NCI-H524 treated with DMSO at 0.1 percent for 48 hours (cell line): Measurements from ENCODE around the gene CHAF1A.

Source experiments
- DNase-seq: peaks from one replicate; lab custom pipeline; 2025; lab: John Stamatoyannopoulos, UW

Gene CHAF1A

GRCh38 chr19:4456843-4457653, 54.6 kb downstream of the CHAF1A start:
- peak; percentile 51 for DNase-seq

- DNase-seq = peak; percentile 89
These were observed 55.4 kb downstream of the CHAF1A start, which contains the start of gene UBXN6 for GRCh38 chr19:4457654-4458395. Gene UBXN6, minus strand, starts transcription at chr19:4457794. Its CDS starts 97 bp downstream, at chr19:4457697.

GRCh38 chr19:4464815-4465581, 62.6 kb downstream of the CHAF1A start:
- DNase-seq = no peak

GRCh38 chr19:4467835-4468234, 65.4 kb downstream of the CHAF1A start:
- DNase-seq = no peak

GRCh38 chr19:4471403-4472173, 69.1 kb downstream of the CHAF1A start:
- DNase-seq = peak; percentile 100

- no peak for DNase-seq
These were observed 69.9 kb downstream of the CHAF1A start, which contains the start of gene HDGFL2 for GRCh38 chr19:4472174-4472974. Gene HDGFL2, plus strand, starts transcription at chr19:4472297. Its CDS starts 54 bp downstream, at chr19:4472351.

GRCh38 chr19:4473011-4473762, 70.7 kb downstream of the CHAF1A start:
- DNase-seq = no peak

- DNase-seq = no peak
These were observed 71.5 kb downstream of the CHAF1A start for GRCh38 chr19:4473763-4474513.

GRCh38 chr19:4474514-4475022, 72.1 kb downstream of the CHAF1A start:
- DNase-seq = peak; percentile 82

- no peak for DNase-seq
These were observed 74.8 kb downstream of the CHAF1A start for GRCh38 chr19:4477034-4477801.

- no peak for DNase-seq
These were observed 80.4 kb downstream of the CHAF1A start for GRCh38 chr19:4482721-4483364.

GRCh38 chr19:4483385-4483784, 80.9 kb downstream of the CHAF1A start:
- DNase-seq = no peak

GRCh38 chr19:4487572-4487971, 85.1 kb downstream of the CHAF1A start:
- DNase-seq = no peak

GRCh38 chr19:4488496-4488895, 86.1 kb downstream of the CHAF1A start:
- DNase-seq = no peak

- DNase-seq = no peak
These were observed 89.0 kb downstream of the CHAF1A start for GRCh38 chr19:4491446-4491845.

GRCh38 chr19:4492337-4493103, 90.1 kb downstream of the CHAF1A start:
- DNase-seq = no peak
